GM18868 (cell line): ENCODE data around the gene MAML3.
"Not testable (repeated sequence)": the region's sequence is repeated elsewhere in the genome, so short reads cannot be mapped to it uniquely, and the experiment has no call there.

ENCODE experiments used
- ATAC-seq: cut with Tn5 transposase; IDR thresholded peaks from one replicate; pipeline ENCODE4 v1.9.1; 2021; ENCODE audit warnings: mild to moderate bottlenecking, moderate library complexity; ENCODE audit not compliant: unreplicated experiment

The MAML3 gene

DNA sequence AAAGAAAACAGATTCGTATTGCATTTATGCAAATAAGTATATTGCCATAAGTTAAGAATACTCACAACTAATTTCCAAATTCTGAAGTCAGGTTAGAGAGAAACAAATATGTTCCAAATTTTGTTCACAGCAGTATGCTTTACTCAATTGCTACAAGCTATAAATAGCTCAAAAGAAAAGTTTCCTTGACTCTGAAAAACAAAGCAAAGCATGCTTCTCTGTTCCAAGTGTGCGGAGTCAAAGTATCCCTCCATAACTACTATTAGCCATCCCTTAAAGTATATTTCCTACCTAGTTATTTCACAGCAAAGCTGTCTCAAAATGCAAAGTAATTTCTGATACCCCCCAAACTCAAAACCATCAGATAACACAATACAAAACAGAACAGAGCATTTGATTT, 441.1 kb downstream of the MAML3 start:
- no peak for ATAC-seq

DNA sequence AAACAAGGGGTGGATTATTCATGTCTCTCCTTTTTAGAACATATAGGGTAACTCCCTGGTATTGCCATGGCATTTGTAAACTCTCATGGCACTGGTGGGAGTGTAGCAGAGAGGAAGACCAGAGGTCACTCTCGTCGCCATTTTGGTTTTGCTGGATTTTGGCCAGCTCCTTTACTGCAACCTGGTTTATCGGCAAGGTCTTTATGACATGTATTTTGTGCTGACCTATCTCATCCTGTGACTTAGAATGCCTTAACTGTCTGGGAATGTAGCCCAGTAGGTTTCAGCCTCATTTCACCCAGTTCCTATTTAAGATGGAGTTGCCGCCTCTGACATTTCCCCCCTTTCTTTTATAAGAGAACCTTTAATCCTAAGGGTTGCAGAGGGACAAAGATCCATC, 442.5 kb downstream of the MAML3 start:
- ATAC-seq, result no peak

DNA sequence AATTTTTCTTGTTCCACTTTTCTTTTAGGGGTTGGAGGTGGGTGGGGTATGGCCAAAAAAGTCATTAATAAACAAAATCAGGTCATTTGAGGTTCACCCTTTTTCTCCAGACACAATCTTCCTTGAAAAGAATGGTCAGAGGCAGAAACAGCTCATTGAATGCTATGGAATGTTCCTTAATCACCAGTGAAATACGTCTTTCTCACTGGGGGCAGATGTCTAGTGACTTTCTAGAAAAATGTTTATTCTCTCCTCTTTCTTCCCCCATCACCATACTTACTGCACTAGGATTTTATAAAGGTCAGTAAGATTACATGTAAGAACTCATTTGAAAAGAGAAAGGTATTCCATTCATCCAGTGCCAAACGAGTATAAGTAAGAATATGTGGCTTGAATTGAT, 443.9 kb downstream of the MAML3 start:
- ATAC-seq, result no peak

DNA sequence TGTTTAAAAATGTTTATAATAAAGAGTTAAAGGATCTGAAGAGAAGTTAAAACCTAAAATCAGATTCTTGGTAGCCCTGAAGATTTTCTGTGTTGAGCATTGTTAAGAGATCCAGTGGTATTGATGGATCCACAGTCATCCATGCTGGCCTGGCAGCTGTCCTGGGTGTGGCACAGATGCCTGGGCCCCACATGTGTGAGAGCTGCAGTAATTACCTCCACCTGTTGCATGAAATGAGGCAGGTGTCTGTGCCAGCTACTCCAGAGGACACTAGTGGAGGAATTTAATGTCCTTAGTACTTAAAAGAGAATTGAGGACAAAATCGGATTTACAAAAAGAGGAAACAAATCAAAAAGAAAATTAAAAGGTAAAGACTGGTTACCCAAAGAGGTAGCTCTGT, 444.3 kb downstream of the MAML3 start:
- ATAC-seq, result no peak

DNA sequence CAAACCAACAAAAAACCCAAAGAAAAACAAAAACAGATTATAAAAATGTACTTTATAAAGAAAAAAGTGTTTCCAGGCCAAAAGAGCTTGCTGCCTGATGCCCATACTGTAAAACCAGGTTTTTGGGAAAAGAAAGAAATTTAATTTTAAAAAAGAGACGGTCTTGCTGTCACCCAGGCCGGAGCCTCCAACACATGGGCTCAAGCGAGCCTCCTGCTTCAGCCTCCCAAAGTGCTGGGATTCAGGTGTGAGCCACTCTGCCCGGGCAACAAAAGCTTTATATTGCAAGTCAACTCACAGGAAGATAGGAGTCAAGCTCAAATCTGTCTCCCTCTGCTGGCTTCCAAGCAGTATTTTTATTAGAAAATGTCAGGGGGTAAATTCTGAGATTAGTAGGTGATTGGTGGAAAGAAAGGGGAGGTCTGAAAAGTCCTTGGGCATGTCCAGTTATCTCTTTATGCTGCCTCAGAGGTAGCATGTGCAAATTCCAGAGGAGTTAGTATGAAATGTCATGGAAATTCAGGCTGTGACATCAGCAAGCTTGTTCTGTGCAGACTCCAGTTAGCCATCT, 449.0 kb downstream of the MAML3 start:
- ATAC-seq, result no peak

DNA sequence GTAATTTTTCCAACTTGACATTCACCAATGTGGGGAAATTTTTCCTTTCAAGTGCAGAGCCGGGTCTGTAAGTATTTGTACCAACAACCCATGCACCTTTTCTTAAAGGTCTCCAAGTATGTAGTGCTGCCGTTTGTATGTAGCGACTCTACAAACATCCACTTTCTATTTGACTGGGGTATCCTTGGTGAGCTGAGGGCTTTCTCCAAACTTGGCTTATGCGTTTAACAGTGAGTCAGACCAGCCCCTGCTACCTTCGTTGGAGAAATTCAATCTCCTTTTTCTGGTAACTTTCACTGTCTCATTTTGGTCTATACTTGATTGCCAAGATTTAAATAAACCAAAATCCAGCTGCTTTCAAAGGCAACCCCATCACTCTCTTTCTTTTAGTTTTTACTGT, 453.4 kb downstream of the MAML3 start:
- ATAC-seq, result no peak

DNA sequence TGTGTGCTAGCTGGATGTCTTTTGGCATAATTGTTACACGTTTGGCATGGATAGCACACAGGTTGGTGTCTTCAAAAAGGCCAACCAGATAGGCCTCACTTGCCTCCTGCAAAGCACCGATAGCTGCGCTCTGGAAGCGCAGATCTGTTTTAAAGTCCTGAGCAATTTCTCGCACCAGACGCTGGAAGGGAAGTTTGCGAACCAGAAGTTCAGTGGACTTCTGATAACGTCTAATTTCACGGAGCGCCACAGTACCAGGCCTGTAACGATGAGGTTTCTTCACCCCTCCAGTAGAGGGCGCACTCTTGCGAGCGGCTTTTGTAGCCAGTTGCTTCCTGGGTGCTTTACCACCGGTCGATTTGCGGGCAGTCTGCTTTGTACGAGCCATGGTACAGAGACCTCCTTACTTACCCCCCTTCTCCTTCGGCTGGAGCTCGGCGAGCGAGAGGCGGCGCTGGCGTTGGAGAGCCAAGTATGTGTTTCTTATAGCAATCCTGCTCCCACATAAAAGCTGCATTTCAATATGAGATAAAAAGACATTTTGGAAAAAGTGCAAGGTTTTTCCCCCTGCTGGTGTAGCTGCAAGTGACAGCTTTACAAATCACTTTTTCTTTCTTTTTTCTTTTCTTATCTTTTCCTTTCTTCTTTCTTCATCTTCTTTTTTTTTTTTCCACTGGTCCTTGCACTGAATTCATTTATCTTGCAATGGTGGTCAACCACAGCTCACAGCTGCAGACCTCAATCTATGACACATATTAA, 455.6 kb downstream of the MAML3 start:
- ATAC-seq, result not testable (repeated sequence)

DNA sequence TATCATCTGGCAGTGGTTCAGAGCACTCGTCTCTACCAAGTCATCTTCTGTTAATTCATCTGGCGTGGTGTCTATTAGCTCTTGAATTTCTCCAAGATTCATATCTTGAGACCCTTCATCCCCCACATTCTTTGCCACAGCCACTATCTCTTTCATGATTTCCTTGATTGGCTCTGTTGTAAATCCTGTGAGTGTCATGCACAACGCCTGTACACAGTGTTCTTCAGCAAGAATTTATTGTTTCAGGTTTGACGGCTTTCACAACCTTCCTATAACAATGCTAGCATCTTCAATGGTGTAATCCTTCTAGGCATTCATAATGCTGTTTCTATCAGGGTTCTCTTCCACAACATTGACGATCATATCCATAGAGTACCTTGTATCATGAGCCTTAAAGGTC, 457.5 kb downstream of the MAML3 start:
- no peak for ATAC-seq

DNA sequence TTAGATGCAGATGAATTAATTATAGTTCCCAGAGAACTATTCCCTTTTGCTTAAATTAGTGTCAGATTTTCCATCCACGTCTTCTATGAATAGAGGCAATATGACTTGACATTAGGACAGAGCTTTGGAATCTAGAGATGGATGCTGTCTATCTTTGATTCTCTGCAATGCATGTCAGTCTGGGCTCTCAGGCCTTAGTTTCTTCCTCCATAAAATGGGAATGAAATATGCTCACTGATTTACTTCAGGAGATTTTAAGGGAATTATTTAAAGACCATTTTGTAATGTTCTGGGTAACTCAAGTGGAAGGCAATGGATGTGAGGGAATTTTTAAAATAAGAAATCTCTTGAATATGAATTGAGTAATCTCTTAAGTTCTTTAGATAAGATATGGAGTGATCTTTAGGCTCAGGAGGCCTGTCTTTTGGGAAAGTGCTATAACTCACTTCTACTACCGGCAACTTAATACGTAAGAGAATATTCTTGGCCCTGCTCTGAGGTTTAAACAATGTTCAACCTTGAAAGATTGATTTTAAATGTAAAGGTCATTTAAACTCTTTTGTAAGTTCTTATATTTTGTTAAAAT, 459.4 kb downstream of the MAML3 start:
- no peak for ATAC-seq

DNA sequence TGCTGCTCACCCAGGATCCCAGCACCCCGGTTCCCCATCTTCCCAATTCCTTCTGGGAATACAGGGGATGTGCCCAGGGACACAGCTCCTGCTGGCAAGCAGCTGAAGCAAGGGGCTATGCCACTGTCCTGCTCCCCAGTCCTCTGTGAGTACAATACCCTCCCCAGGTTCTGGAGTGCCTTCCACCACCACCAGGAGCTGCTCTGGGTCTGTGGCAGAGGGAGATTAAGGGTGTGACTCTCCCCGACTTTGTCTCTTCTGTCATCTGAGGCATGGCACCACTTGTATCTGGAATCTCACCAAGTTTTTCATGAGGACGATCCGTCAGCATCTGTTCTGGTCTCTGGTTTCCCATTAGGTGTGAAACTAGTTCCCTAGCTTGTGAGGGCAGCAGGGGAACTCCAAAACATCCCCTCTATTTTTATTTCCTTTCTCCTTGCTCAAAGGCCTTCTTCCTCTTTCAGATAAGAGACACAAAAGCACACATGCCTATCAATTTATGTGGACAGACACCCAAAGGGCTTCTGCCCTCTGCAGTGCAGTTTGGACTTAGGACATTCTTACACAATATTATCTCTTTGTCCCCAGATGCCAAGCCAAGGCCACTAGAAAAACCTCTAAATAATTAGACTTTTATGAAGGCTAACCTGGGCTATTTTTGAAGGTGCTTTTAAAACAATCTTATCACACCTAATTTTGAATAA, 461.5 kb downstream of the MAML3 start:
- peak; percentile 81 for ATAC-seq

DNA sequence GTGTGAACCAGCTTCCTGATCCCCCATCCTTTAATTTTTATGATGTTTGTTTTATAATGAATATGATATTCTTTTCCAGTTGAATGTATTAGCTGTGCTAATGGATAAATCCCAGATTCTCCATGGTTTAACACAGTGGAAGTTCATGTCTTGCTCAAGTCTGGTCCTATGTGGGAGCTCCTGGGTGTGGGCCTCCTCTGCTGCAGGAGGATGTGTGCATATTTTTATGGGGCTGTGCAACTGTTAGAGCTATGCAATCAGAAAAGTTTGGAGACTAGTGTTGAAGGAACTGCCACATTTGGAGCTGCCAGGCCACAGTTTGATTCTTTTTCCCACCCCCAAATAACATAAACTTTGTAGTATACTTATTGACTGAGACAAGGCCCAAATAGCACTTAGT, 463.6 kb downstream of the MAML3 start:
- no peak for ATAC-seq

DNA sequence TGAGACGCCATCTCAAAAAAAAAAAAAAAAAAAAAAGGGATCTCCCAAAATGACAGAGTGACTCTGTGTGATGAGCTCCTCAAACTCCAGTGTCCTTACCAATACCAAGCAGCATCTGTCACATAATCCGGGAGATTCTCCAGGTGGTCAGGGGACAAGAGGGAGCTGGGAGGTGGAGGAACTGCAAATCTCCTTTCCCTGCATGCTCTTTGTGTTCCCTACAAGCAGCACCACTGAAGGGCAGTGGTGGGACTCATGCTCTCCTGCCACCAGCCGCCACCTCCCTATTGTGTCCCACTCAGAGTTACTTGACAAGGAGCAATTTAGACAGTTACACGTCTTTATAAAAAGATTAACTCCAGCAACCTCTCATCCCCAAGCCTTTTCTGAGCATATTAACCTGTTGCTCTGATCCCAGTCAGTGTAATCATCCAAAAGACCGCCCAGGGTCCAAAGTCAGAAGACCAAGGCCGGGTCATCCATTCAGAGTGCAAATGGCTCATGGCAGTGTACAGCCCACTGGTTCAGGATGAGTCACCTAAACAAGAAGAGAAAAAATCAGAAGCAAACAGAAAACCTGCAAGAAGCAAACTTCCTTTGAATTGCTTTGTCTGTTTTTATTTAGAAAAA, 464.8 kb downstream of the MAML3 start:
- no peak for ATAC-seq

DNA sequence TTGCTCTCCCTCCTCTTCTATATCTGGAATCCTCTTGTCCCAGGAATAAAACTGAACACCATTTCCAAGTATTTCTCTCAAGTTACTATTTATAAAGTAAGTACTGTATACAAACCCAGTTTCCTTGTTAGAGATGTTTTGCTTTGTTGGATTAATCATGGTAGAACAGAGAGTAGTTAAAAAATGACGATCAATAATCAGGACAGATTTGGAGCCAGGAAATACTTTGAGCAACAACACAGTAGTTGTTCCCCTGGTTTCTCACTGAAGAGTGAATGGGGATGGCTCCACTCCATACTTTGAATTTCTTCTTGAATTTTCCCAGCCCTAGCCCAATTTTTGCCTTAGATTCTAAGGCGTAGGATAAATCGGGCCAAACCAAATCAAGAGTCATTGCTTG, 467.0 kb downstream of the MAML3 start:
- ATAC-seq, result no peak

DNA sequence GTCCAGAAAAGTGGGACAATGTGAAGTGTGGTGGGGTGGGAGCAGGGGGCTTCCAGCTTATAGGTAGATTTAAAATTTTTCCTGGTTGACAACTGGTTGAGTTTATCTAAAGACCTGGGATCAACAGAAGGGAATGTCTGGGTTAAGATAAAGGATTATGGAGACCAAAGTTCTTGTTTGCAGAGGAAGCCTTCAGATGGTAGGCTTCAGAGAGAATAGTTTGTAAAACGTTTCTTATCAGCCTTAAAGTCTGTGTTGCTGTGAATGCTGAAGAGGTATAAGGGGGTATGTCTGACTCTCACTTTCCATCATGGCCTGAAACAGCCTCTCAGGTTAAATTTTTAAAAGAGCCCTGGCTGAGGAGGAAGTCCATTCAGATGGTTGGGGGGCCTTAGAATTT, 467.9 kb downstream of the MAML3 start:
- no peak for ATAC-seq

DNA sequence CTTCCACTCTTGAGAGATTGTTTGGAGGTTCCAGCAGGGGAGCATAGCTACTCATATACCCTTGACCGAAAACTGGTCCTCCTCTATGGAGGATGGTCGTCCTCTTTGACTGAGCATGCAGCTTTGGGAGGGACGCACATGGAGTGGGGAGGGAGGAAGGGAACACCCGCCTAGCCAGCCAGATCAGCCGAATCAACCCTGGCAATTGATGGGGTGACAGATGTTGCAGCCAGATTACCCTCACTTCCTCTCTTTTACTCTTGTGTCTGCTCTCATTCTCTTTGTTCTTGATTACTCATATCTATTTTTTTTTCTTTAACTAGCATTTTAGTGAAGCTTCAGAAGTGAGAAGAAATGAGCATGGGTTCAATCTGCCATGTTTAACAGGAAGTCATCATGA, 468.8 kb downstream of the MAML3 start:
- ATAC-seq, result no peak

DNA sequence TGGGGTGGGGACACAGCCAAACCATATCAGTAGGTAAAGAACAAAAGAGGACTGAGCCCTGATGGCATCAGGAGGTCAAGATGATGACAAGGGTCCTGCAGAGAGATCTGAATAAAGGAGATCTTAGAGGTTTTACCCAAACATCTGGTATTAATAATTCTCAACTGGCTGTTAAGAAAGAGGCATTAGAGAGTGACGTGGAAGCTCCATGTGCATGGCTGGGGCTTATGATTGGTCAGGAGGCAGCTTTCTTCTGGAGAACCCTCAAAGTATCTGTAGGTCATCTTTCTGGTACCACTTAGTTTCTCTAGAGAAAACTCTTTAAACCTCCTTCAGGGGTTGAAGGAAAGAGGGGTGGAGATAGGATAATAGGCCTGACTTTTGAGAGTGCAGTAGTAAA, 469.6 kb downstream of the MAML3 start:
- no peak for ATAC-seq

DNA sequence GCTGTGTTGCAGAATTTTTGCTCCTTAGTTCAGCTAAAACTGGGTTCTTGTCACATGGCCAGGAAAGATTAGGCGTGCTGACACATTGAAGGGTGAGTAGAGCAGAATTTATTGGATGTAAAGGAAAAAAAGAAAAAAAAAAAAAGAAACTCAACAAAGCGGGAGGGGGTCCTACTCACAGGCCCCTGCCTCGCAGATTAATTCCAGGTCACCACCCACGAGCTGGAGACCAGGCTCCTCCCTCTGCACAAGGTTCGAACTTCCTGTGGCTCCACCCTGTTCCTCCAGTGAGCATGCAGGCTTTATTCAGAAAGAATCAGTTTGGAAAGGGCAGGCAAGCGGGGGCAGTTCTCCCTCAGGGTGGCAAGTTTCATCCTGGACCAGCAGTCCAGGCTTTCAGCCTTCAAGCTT, 471.2 kb downstream of the MAML3 start:
- no peak for ATAC-seq

DNA sequence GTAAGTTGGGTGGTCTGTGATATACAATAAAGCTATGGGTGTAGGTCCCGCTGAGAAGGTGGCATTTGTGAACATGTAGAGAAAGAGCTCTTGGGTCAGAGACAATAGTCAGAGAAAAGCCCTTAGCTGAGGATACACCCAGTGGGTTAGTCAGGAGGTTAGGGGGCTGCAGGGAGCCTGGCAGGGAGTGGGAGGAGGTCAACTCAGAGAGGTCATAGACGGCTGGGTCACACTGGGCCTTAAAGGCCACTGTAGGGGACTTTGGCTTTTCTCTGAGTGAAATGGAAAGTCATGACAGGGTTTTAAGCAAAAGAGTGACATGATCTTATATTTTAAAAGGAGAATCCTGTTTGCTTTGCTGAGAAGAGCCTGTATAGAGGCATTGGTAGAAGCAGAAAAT, 471.7 kb downstream of the MAML3 start:
- no peak for ATAC-seq

DNA sequence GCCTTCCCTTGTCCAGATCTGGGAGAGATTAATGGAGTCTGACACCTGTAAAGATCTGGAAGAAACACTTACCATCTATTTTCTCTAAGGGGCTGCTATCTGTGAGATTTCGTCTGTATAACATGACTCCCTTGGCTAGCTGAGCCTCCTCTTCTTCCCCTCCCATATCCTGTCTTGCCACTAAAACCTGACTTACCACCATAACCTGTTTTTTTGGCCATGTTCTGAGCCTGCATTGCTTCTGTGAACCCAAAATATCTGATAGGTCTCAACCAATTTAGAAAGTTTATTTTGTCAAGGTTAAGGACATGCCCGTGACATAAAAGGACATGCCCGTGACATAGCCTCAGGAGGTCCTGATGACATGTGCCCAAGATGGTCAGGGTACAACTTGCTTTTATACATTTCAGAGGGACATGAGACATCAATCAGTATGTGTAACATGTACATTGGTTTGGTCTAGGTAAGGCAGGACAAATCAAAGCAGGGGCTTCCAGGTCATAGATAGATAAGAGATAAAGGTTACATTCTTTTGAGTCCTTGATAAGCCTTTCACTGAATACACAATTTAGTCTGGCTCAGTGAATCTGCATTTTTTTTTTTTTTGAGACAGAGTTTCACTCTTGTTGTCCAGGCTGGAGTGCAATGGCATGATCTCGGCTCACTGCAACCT, 476.9 kb downstream of the MAML3 start:
- ATAC-seq, result no peak

DNA sequence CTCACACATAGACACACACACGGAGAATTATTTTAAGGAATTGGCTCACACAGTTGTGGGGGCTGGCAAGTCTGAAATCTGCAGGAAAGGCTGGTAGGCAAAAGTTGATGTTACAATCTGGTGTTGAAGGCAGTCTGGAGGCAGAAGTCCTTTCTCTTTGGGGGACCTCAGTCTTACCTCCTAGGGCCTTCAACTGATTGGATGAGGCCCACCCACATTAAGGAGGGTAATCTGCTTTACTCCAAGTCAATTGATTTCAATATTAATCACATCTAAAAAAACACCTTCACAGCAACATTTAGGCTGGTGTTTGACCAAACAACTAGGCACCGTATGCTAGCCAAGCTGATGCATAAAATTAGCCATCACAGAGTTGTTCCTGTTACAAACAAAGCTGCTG, 477.6 kb downstream of the MAML3 start:
- ATAC-seq, result no peak

DNA sequence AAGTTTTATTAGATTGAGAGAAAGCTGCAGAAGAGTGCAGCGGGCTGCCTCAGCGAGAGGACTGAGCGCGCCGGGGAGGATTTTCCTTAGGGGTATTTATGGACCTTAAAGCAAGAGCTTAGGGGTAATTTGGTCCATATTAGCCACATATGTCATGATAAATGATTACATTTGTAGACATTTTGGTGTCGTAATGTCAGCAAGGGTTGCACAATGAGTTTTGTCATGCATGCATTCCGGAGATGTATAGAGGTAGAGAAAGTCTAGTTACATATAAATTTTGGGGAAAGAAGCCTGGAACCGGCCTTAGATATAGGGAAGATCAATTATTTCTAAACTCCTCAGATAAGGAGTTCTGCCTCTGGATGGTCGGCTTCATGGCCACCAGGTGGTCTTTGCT, 478.3 kb downstream of the MAML3 start:
- no peak for ATAC-seq
